Smooth muscle cell (in vitro differentiated cells): ENCODE data around the gene LYRM4. TPM values are rescaled to one million over a fixed set of nuclear protein-coding genes. Genes with fewer than 3 reads are reported as not detected.
"Not testable (repeated sequence)": the region's sequence is repeated elsewhere in the genome, so short reads cannot be mapped to it uniquely, and the experiment has no call there.

ENCODE experiments used
- DNase-seq: peaks from one replicate; lab custom pipeline; 2025; ENCODE audit not compliant: unreplicated experiment; lab: John Stamatoyannopoulos, UW
- H2AFZ ChIP-seq: fragments of 200-600 bp; sonication (generic); 2 replicates; pipeline ENCODE4 v1.6.0; 2016; ENCODE audit warnings: antibody characterized with exemption, low read depth, mild to moderate bottlenecking
- H3F3A ChIP-seq: fragments of 200-600 bp; sonication (generic); 2 replicates; pipeline ENCODE4 v1.6.0; 2017; ENCODE audit warnings: antibody characterized with exemption, low read depth
- H3K27ac ChIP-seq: fragments of 200-600 bp; sonication (generic); 2 replicates; pipeline ENCODE4 v1.5.1; 2016; ENCODE audit warnings: low read depth, mild to moderate bottlenecking
- H3K27me3 ChIP-seq: fragments of 200-600 bp; sonication (generic); 2 replicates; pipeline ENCODE4 v1.6.1; 2016; ENCODE audit warnings: low read depth, mild to moderate bottlenecking
- H3K36me3 ChIP-seq: fragments of 200-600 bp; sonication (generic); 2 replicates; pipeline ENCODE4 v1.5.1; 2016; ENCODE audit warnings: low read depth
- H3K4me1 ChIP-seq: fragments of 200-600 bp; sonication (generic); 2 replicates; pipeline ENCODE4 v1.5.1; 2016; ENCODE audit warnings: low read depth
- H3K4me2 ChIP-seq: fragments of 200-600 bp; sonication (generic); 2 replicates; pipeline ENCODE4 v1.6.0; 2016; ENCODE audit warnings: mild to moderate bottlenecking
- H3K4me3 ChIP-seq: fragments of 200-600 bp; sonication (generic); 2 replicates; pipeline ENCODE4 v1.5.1; 2016; ENCODE audit warnings: mild to moderate bottlenecking
- H3K79me2 ChIP-seq: fragments of 200-600 bp; sonication (generic); 2 replicates; pipeline ENCODE4 v1.6.0; 2016; ENCODE audit warnings: low read depth, mild to moderate bottlenecking
- H3K9ac ChIP-seq: fragments of 200-600 bp; sonication (generic); 2 replicates; pipeline ENCODE4 v1.6.0; 2016; ENCODE audit warnings: low read depth
- H3K9me3 ChIP-seq: fragments of 200-600 bp; sonication (generic); replicated peaks from 2 replicates; pipeline ENCODE4 v1.5.1; 2016; ENCODE audit warnings: low read depth
- H4K20me1 ChIP-seq: fragments of 200-600 bp; sonication (generic); 2 replicates; pipeline ENCODE4 v1.6.0; 2016; ENCODE audit warnings: low read depth
- CTCF ChIP-seq: fragments of 200-600 bp; sonication (generic); IDR thresholded peaks from 2 replicates; pipeline ENCODE4 v1.5.1; 2017; ENCODE audit warnings: borderline replicate concordance, mild to moderate bottlenecking, antibody characterized with exemption; ENCODE audit not compliant: insufficient read depth, poor library complexity, severe bottlenecking
- WGBS: methylation state at CpG from one replicate; pipeline ENCODE4 v1.1.7; 2016; ENCODE audit warnings: low lambda C conversion rate; 5-methylcytosine and 5-hydroxymethylcytosine counted together
- microRNA-seq: library from miRNA; unstranded; fragments of <30 nt; microRNA quantifications from one replicate; pipeline ENCODE4, GENCODE V29; 2016; ENCODE audit warnings: borderline number of aligned reads
- polyA plus RNA-seq: library from polyadenylated mRNA; unstranded; fragments of >200 nt; fragmentation: Nextera tagmentation; extraction: Ambion mirVana; gene quantifications from 2 replicates; pipeline ENCODE4 v1.2.1, GENCODE V29; 2016
- small RNA-seq: library from RNA; depleted of rRNA; stranded (forward); fragments of <200 nt; gene quantifications from one replicate; pipeline ENCODE3, GENCODE V24; 2014
- total RNA-seq: library from RNA; depleted of rRNA; stranded (reverse); fragments of >200 nt; gene quantifications from 2 replicates; pipeline ENCODE4 v1.2.3, GENCODE V29; 2014

Gene LYRM4
- total and polyA plus RNA-seq, 2 experiments from 2014 or later: 26.1 to 27.1 TPM

- no peak overlapping the region for H3K9ac ChIP-seq
- no peaks in the 10 kb centered on the region for H3K4me1 ChIP-seq
- H2AFZ ChIP-seq: no peak overlapping the region
- TF ChIP-seq CTCF: no peak
- no peak overlapping the region for H3K4me2 ChIP-seq
- no peak overlapping the region for H3K4me3 ChIP-seq
- no peak for DNase-seq
- 94% methylated on average over 6 of the region's 8 CpGs for WGBS
- no peaks in the 10 kb centered on the region for H3F3A ChIP-seq
- no peaks in the 10 kb centered on the region for H4K20me1 ChIP-seq
- H3K27ac ChIP-seq: no peak overlapping the region
- no peaks in the 10 kb centered on the region for H3K36me3 ChIP-seq
- H3K27me3 ChIP-seq: no peaks in the 10 kb centered on the region
- H3K79me2 ChIP-seq: no peaks in the 10 kb centered on the region
- no peaks in the 10 kb centered on the region for H3K9me3 ChIP-seq
Measured at GRCh38 chr6:5063617-5064016, 197.1 kb downstream of the LYRM4 start.

GRCh38 chr6:5061152-5061551, 199.6 kb downstream of the LYRM4 start:
- Histone ChIP-seq H3F3A (no peaks in the 10 kb centered on the region), H3K9me3 (no peaks in the 10 kb centered on the region), H4K20me1 (no peaks in the 10 kb centered on the region), H3K36me3 (no peaks in the 10 kb centered on the region), H3K79me2 (no peaks in the 10 kb centered on the region), H3K4me1 (no peaks in the 10 kb centered on the region), H3K9ac (no peak overlapping the region), H2AFZ (no peak overlapping the region), H3K27me3 (no peaks in the 10 kb centered on the region), H3K4me2 (no peak overlapping the region), H3K4me3 (no peak overlapping the region), H3K27ac (no peak overlapping the region)
- no peak for DNase-seq
- no peak for TF ChIP-seq CTCF
- 74% methylated on average over 3 of the region's 3 CpGs for WGBS

- H3F3A ChIP-seq, H3K9ac ChIP-seq, H3K9me3 ChIP-seq, H3K27ac ChIP-seq, H3K4me2 ChIP-seq, H3K4me1 ChIP-seq, H3K79me2 ChIP-seq, H4K20me1 ChIP-seq, H3K4me3 ChIP-seq, H2AFZ ChIP-seq, H3K36me3 ChIP-seq, DNase-seq, H3K27me3 ChIP-seq: not testable (repeated sequence)
- 91% methylated on average over 9 of the region's 9 CpGs for WGBS
Measured at GRCh38 chr6:5060439-5060838, 200.3 kb downstream of the LYRM4 start.

GRCh38 chr6:5059036-5059896, 201.5 kb downstream of the LYRM4 start:
- Histone ChIP-seq H3K4me3 (no peak overlapping the region), H3K4me1 (no peaks in the 10 kb centered on the region), H4K20me1 (no peaks in the 10 kb centered on the region), H2AFZ (no peak overlapping the region), H3K4me2 (no peak overlapping the region), H3K79me2 (no peaks in the 10 kb centered on the region), H3F3A (peaks cover 1% of the 10 kb centered on the region), H3K27me3 (no peaks in the 10 kb centered on the region), H3K27ac (no peak overlapping the region), H3K9ac (no peak overlapping the region), H3K9me3 (no peaks in the 10 kb centered on the region), H3K36me3 (no peaks in the 10 kb centered on the region)
- TF ChIP-seq CTCF: no peak
- WGBS: 93% methylated on average over 11 of the region's 11 CpGs
- DNase-seq: no peak

Small RNA genes lying within 50 kb of the gene (microRNA-seq; reads per million reads assigned to microRNA genes)
- 5.3 reads per million for gene MIR3691

Small RNA genes lying within 50 kb of the gene (small RNA-seq; reads per million reads assigned to genes)
- gene MIR3691: 0.21 reads per million

Other genes with a start within 250 kb of the LYRM4 start
- 0.63 and 1.4 TPM in 2 replicates for gene PPP1R3G, start 175.6 kb downstream of the LYRM4 start, total RNA-seq
- 1.4 and 1.8 TPM in 2 replicates for gene PPP1R3G, start 175.6 kb downstream of the LYRM4 start, polyA plus RNA-seq
- 9.6 and 14.2 TPM in 2 replicates for gene FARS2, start 563 bp upstream of the LYRM4 start, total RNA-seq
- 9.5 and 13.2 TPM in 2 replicates for gene FARS2, start 563 bp upstream of the LYRM4 start, polyA plus RNA-seq